Measurements from ENCODE around the gene EDARADD. TPM values are rescaled to one million over a fixed set of nuclear protein-coding genes. Genes with fewer than 3 reads are reported as not detected.

The EDARADD gene
- total RNA-seq, 1 donor from 2014 or later: 4.2 TPM

DNA sequence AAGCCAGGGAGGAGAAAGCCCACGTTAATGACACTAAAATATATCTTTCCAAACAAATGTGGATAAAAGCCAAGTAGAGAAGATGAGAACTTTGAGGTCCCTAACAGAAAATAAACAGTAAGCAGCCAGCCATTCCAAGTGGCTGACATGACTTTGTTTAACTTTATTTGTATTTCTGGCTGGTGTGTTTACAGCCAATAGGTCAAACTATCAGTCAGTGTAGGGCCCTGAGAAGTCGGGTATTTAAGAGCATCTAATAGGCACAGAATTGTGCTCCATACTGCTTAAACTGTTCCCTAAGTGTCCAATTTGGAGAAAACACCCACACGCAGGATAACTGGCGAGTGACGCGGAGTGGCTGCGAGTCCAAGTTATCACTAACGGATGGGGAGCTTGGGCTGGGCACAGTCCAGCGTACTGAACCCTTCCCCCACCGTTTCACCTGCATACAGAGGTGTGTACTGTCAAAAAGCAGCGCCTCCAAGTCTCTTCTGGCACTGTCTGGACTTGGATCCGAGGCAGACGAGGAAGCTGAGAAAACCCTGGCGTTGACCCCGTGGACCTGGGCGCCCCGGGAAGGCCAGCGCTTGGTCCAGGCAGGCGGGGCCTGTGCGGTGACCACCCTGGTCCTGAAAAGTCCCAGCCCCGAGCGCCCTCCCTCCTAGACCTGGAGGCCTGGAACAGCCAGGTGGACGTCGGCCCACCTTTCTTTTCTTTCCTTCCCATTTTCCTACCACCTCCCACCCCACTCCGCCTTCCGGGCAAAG is 129.0 kb downstream of the EDARADD start:
- no peak for TF ChIP-seq CTCF (IDR thresholded peaks at IDR 0.05; ENCODE audit: insufficient read depth, low read length, poor library complexity, severe bottlenecking)
- DNase-seq (ENCODE audit: low read depth): no peak
- peak overlapping the region; percentile 79 for H3K4me3 ChIP-seq (ENCODE audit: low read depth, low read length)

GRCh38 chr1:236523704-236524141 is 129.6 kb downstream of the EDARADD start, which contains the start of gene LGALS8:
Gene LGALS8, plus strand, starts transcription at chr1:236523982. Its CDS starts 2,089 bp downstream, at chr1:236526071.
- TF ChIP-seq CTCF (IDR thresholded peaks at IDR 0.05; ENCODE audit: insufficient read depth, low read length, poor library complexity, severe bottlenecking): no peak
- Histone ChIP-seq H3K4me3 (ENCODE audit: low read depth, low read length) (peak within 1 kb of the TSS; percentile 79), H3K36me3 (ENCODE audit: control insufficient read depth, insufficient read depth, low read length) (no peaks in the 10 kb centered on the region), H3K27me3 (ENCODE audit: control insufficient read depth, insufficient read depth, low read length) (no peaks in the 10 kb centered on the region)
- no peak for DNase-seq (ENCODE audit: low read depth)

More for the DNA sequence above, 129.0 kb downstream of the EDARADD start:
- H3K36me3 ChIP-seq (ENCODE audit: control insufficient read depth, insufficient read depth, low read length): no peaks in the 10 kb centered on the region
- H3K27me3 ChIP-seq (ENCODE audit: control insufficient read depth, insufficient read depth, low read length): no peaks in the 10 kb centered on the region

- Histone ChIP-seq H3K27me3 (ENCODE audit: control insufficient read depth, insufficient read depth, low read length) (no peaks in the 10 kb centered on the region), H3K4me3 (ENCODE audit: low read depth, low read length) (peak overlapping the region; percentile 79), H3K36me3 (ENCODE audit: control insufficient read depth, insufficient read depth, low read length) (no peaks in the 10 kb centered on the region)
- no peak for DNase-seq (ENCODE audit: low read depth)
- TF ChIP-seq CTCF (IDR thresholded peaks at IDR 0.05; ENCODE audit: insufficient read depth, low read length, poor library complexity, severe bottlenecking): no peak
Measured at GRCh38 chr1:236524142-236524894, 130.2 kb downstream of the EDARADD start.

DNA sequence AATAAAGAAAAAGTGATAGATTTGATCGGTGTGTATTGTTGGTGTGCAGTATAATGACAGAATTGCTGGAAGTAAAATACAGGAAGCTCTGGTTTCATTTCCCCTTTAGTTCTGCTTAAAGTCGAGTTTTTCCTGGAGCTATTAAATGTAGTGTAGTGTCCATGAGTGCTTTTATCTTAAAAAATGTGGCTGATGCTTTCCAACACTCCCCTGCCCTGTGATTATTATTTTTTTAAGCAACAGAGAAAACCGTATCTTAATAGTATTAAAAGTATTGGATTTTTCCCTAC is 130.8 kb downstream of the EDARADD start:
- DNase-seq (ENCODE audit: low read depth): no peak
- TF ChIP-seq CTCF (IDR thresholded peaks at IDR 0.05; ENCODE audit: insufficient read depth, low read length, poor library complexity, severe bottlenecking): no peak
- Histone ChIP-seq H3K36me3 (ENCODE audit: control insufficient read depth, insufficient read depth, low read length) (no peaks in the 10 kb centered on the region), H3K27me3 (ENCODE audit: control insufficient read depth, insufficient read depth, low read length) (no peaks in the 10 kb centered on the region), H3K4me3 (ENCODE audit: low read depth, low read length) (peak overlapping the region; percentile 79)

GRCh38 chr1:236526079-236526478 is 132.0 kb downstream of the EDARADD start:
- no peak for TF ChIP-seq CTCF (IDR thresholded peaks at IDR 0.05; ENCODE audit: insufficient read depth, low read length, poor library complexity, severe bottlenecking)
- Histone ChIP-seq H3K36me3 (ENCODE audit: control insufficient read depth, insufficient read depth, low read length) (no peaks in the 10 kb centered on the region), H3K4me3 (ENCODE audit: low read depth, low read length) (no peak overlapping the region), H3K27me3 (ENCODE audit: control insufficient read depth, insufficient read depth, low read length) (no peaks in the 10 kb centered on the region)
- no peak for DNase-seq (ENCODE audit: low read depth)

Data from kidney epithelial cell (primary cell).